Inflammatory macrophage treated with lipopolysaccharide for 1 hour (primary cell): ENCODE data around the gene XRN1.
"Not testable (repeated sequence)": the region's sequence is repeated elsewhere in the genome, so short reads cannot be mapped to it uniquely, and the experiment has no call there.

Experiments
- DNase-seq, 2 donors: peaks; one replicate each; pipeline ENCODE4 v3.0.0-alpha.2; 2020 to 2022

XRN1 gene

GRCh38 chr3:142319094-142319493, 128.7 kb downstream of the XRN1 start:
- DNase-seq, result no peak

- DNase-seq, result no peak
Measured at GRCh38 chr3:142318331-142318730, 129.5 kb downstream of the XRN1 start.

DNA sequence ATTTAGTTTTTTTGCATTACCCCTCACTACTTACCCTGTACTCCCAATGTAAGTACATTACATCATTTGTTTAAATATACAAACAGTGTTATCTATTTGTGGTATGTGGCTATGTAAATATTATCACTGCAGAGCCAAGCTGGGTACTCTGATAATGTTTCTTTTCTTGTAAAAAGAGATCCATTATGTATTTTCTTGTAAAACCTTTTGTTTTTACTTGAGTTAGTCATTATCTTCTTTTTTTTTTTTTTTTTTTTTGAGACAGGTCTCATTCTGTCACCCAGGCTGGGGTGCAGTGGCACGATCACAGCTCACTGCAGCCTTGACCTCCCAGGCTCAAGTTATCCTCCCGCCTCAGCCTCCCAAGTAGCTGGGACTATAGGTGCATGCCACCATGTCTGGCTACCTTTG, 131.9 kb downstream of the XRN1 start:
- DNase-seq, result not testable (repeated sequence)

- DNase-seq, result no peak
Measured at GRCh38 chr3:142315083-142315482, 132.8 kb downstream of the XRN1 start.

DNA sequence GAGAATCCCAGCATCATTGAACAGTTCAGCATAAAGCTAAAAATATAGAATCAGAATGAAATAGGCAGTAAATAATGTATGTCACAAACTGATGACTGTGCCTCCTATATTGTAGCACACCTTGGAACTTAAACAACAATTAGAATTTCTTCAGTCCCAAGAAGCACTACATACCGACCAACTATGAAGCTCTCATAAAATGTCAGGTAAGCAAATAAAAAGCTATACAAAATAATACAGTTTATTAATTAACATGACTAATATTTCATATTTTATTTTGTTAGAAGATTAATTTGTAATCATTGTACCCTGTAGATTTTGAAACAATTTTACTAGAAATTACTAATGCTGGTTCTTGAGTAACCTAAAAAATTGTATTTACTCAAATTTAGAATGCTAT, 137.4 kb downstream of the XRN1 start:
- DNase-seq, result no peak

DNA sequence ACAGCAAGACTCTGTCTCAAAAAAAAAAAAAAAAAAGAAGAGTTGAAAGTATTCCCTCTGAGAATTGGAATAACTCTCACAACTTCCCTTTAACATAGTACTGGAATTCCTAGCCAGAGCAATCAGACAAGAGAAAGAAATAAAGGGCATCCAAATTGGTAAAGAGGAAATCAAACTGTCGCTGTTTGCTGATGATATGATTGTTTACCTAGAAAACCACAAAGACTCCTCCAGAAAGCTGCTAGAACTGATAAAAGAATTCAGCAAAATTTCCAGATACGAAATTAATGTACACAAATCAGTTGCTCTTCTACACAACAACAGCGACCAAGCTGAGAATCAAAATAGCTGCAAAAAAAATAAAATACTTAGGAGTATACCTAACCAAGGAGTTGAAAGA, 145.0 kb downstream of the XRN1 start:
- not testable (repeated sequence) for DNase-seq

GRCh38 chr3:142298626-142299025, 149.2 kb downstream of the XRN1 start:
- DNase-seq, result no peak

- no peak for DNase-seq
Measured at GRCh38 chr3:142296507-142296906, 151.3 kb downstream of the XRN1 start.

DNA sequence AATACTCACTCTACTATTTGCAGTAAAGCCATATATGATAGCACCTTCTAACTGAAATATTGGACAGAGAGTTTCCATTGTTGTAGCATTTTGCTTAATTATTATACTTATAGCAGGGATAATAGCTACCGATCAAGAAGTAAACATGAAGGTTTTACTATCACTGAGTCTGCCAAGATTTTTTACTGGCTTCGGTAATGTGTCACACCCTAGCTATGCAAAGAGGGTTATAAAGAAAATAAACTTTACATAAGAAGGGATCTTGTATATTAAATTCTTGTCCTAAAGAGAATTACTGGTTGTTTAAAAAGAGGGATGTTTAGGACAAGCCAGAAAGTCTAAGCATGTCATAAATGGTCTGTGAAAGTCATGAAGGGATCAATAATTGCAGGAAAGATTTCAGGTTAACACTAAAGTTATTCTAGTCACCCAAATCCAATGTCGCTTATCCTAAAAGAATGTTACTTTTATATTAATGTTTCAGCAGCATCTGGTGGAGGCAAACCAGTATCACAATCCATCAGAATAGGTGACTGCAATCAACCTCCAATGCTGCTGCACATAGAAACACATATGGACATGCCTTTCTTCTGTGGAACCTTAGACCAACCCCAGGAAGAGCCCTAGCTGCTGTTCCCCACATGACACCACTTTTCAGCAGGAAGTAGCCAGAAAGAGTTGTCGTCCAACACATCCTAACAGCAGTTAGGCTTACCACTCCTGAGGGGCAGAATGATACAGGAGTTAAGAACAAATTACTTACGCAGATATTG, 159.8 kb downstream of the XRN1 start:
- no peak for DNase-seq

DNA sequence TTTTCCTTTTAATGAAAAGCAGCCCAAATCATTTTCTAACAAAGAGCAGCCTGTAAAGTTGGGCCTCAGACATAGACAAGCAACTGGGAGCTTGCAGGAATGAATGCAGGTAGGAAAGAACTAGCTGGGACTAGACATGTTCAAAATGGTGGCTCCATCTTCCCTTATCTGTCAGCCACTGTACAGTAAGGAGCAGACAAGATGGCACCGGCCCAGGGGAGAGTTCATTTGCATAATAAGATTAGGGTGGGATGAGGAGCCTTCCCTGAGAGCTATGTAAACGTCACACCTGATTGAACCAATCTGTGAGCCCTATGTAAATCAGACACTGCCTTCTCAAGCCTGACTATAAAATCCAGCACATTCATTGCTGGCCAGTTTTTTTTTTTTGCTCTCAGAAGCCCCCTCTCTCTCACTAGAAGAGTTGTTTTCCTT, 162.7 kb downstream of the XRN1 start:
- no peak for DNase-seq

- no peak for DNase-seq
Measured at GRCh38 chr3:142282503-142282902, 165.3 kb downstream of the XRN1 start.

DNA sequence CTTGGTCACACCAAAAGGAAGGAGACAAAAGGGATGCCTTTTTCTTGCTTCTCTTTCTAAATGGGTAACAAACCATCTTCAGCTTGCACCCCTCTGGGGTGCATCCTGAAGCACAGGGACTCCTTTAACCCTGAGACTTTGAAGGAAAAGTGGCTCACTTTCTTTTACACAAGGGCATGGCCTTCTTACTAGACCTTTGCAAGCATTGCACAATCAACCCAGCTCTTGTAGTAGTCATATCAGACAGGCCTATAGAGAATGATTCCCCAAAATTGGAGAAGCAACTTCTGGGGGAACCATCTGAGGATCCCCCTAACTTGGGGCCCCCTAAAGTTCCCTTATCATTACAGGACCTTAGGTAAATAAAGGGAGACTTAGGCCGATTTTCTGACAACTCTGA, 166.4 kb downstream of the XRN1 start:
- DNase-seq, result no peak

GRCh38 chr3:142279965-142280590, 167.8 kb downstream of the XRN1 start:
- peak; percentile 79 to 88 for DNase-seq

DNA sequence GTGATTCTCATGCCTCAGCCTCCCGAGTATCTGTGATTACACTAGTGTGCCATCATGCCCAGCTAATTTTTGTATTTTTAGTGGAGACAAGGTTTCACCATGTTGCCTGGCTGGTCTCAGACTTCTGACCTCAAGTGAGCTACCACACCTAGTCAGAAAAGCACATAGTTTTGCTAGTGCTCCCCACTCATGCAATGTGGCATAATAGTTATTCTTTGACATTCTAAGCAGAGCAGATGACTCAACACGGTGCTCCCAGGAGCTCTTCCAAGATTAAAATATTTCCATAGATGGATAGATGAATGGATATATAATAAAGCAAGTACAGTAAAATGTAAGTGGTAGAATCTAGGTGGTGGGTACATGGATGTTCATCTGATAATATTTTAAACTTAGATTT, 169.4 kb downstream of the XRN1 start:
- DNase-seq, result no peak

DNA sequence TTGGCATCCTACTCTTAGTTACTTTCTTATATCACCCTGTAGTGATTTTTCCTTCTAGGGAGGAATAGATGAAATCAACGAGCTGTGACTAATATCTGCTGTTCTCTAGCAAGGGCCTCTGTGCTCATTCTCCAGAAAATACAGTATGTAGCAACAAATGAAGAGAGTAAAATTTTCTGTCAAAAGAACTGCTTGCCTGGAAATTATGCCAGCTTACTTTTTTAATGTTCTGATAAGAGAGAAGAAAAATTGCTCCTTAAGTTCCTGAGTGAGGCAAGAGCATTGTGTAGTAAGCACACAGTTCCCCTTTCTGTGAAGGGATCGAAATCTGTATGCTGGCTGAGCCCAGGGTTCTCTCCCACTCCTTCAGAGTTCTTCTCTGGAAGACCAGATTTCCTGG, 171.1 kb downstream of the XRN1 start:
- DNase-seq, result peak; percentile 90 to 95

- DNase-seq, result peak; percentile 88 to 92
Measured at GRCh38 chr3:142275856-142276255, 172.0 kb downstream of the XRN1 start.

- no peak for DNase-seq
Measured at GRCh38 chr3:142274908-142275307, 172.9 kb downstream of the XRN1 start.

GRCh38 chr3:142273501-142273900, 174.3 kb downstream of the XRN1 start:
- no peak for DNase-seq

DNA sequence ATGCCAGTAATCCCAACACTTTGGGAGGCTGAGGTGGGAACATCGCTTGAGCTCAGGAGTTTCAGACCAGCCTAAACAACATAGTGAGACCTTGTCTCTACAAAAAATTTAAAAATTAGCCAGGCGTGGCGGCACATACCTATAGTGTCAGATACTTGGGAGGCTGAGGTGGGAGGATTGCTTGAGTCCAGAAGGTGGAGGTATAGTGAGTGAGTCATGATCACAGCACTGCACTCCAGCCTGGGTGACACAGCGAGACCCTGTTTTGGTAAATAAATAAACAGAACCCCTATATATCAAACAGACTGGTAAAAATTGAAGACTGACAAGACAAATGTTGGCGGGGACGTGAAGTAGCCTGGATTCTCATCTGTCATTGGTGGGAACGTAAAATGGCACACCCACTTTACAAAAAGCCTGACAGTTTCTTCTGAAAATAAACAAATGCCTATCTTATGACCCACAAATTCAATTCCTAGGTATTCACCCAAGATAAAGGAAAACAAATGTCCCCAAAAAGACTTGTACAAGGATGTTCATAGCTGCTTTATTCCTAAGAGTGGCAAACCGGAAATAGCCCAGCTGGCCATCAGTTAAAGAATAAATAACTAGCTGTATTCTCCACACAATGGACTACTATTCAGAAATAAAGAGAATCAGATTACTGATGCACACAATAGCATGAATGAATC, 175.5 kb downstream of the XRN1 start:
- DNase-seq, result no peak

- DNase-seq, result peak; percentile 68
Measured at GRCh38 chr3:142270407-142270806, 177.4 kb downstream of the XRN1 start.

DNA sequence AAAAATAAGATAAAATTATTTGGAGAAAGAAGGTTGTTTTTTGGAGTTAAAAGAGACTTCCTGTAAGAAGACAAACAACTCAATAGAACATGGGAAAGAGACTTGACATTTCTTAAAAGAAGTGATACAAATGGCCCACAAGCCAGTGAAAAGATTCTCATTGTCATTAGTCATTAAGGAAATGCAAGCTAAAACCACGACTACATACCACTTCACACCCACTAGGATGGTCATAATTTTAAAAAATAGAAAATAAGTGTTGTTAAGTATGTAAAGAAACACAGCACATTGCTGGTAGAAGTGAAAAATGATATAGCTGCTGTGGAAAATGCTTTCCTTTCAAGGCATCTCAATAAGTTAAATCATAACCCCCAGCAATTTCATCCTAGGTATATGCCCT, 178.1 kb downstream of the XRN1 start:
- peak in 1 of 2 donors; percentile 20 for DNase-seq

- no peak for DNase-seq
Measured at GRCh38 chr3:142268426-142268825, 179.4 kb downstream of the XRN1 start.

DNA sequence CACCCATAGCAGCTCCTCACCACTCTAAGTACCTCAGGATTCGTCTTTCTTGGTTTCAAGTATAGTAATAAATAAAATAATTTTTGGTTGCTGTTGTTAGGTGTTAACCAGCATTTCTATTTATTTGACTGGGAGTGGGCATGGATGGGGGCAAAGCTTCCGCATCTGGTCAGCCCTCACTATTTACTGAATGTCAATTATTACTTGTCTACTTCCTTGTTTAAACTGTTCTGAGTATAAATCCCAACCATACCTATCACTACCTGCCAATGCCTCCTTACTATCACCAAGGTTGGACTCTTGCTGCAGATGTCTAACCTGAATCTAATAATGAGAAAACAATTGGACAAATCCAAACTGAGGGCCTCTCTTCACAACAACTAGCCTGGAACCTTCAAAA, 180.6 kb downstream of the XRN1 start:
- no peak for DNase-seq

GRCh38 chr3:142263112-142263511, 184.7 kb downstream of the XRN1 start:
- peak in 1 of 2 donors; percentile 16 for DNase-seq
